Stimulated activated CD8-positive, alpha-beta memory T cell treated with anti-CD3 and anti-CD28 coated beads, Interleukin-4, amount 100 ng/mL, for 48 hours (primary cell): ENCODE data around the gene NEURL2.
A peak's percentile ranks its signal among the peaks of the same experiment; 100 is the strongest.
"Not testable (repeated sequence)": the region's sequence is repeated elsewhere in the genome, so short reads cannot be mapped to it uniquely, and the experiment has no call there.

ENCODE experiments used
- DNase-seq: peaks from one replicate; pipeline ENCODE4 v3.0.0-alpha.2; 2020

The NEURL2 gene

DNA sequence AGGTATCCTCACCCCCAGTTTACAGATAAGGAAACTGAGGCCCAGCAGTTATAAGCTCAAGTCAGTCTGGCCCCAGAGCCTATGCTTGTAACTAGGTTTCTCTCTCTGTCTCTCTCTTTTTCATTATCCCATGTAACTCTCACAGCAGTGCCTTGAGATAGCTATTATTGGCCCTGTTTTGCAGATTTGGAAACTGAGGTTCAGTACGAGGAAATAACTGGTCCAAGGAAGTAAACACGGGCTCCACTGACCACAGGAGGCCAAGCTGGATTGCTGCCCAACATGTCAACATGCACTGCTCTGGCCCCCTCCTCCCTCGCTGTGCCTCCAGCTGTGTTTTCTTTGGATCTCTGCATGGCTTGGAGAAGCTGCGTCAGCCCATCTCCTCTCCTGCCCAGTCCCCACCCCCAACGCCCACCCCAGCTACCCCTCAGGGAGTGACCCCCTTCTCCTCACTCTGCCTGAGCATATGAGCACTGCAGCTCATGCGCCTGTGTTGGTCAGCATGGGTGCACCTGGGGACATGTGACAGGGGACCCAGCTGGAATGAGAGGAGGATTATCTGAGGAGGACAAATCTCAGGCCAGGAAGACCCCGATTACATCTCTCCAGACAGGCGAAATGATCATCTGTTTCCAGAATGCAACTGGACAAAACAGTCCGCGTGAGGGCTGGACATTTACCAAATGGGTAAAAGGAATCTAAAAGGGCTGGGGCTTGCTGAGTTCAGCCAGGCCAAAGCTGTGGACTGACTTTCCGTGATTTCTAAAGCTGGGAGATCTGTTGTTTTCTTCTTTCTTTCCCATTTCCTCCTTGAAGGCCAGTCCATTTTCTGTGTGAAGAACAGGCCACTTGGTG is 28.8 kb upstream of the NEURL2 start:
- no peak for DNase-seq

- no peak for DNase-seq
These were observed 27.9 kb upstream of the NEURL2 start for GRCh38 chr20:45918779-45919537.

- DNase-seq = no peak
These were observed 27.3 kb upstream of the NEURL2 start for GRCh38 chr20:45918182-45918737.

GRCh38 chr20:45917790-45918141 is 26.8 kb upstream of the NEURL2 start:
- DNase-seq = no peak

- DNase-seq = no peak
These were observed 22.1 kb upstream of the NEURL2 start for GRCh38 chr20:45913116-45913515.

GRCh38 chr20:45912344-45912682 is 21.3 kb upstream of the NEURL2 start:
- DNase-seq = no peak

GRCh38 chr20:45911486-45912343 is 20.7 kb upstream of the NEURL2 start, which contains the start of gene PLTP:
Gene PLTP, minus strand, starts transcription at chr20:45912155. Its CDS starts 703 bp downstream, at chr20:45911452.
- peak; percentile 61 for DNase-seq

DNA sequence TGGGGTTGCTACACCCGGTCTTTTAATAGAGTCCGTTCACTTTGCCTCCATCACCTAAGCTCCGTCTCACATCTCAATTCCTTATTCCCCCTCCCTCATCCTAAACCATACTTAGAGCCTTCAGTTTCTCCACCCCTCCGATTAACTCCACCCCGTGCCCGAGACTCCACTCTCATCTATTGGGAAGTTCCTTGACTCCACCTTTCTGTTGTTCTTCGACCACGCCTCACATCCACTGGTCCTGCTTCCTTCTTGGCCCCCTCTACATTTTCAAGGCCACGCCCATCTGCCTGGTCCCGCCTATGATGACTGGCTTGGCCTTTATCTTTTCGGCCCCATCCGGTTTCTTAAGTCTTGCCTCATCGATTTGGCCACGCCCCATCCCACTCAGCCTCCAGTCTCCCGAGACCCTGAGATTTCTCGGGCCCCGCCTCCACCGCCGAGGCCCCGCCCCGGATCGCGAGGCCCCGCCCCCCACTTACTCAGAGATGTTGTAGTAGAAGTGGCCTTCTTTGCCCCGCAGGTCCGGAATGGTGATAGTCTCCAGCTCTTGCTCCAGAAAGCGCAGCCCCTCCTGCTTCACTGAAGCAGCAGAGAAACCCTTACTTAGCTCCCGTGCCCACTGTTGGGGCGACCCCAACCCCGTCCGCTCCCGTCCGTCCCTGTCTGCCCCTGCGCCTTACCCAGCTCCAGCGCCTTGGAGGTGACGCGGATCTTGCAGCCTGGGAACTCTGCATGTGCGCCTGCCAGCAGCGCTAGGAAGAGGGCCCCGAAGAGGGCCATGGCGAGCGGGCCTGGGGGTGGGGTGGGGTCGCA is 19.9 kb upstream of the NEURL2 start:
- DNase-seq = peak; percentile 100

DNA sequence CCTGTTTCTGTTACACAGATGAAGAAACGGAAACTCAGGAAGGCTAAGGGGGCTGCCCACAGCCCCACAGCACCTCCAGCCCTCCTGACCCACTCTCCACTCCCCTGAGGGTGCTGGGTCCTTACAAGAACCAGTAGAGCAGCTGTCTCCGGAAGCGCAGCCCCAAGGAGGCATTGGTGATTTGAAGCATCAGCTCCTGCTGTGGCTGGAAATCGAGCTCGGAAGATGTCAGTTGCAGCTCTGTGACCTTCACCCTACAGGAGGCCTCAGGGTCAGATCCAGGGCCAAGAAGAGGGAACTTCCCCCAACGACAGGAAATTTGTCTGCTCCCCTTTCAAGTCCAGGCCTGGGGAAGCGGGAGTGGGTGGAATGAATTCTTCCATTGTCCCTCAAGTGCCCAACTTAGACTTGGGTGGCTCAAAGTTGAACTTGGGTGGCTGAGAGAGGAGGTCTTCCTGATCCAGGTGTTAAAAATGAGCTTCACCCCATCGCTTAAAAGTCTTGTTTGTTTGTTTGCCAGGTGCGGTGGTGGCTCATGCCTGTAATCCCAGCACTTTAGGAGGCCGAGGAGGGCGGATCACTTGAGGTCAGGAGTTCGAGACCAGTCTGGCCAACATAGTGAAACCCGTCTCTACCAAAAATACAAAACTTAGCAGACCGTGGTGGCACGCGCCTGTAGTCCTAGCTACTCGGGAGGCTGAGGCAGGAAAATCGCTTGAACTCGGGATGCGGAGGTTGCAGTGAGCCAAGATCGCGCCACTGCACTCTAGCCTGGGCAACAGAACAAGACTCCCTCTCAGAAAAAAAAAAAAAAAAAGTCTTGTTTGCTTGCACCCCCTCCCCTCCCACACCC is 19.0 kb upstream of the NEURL2 start:
- DNase-seq = no peak

DNA sequence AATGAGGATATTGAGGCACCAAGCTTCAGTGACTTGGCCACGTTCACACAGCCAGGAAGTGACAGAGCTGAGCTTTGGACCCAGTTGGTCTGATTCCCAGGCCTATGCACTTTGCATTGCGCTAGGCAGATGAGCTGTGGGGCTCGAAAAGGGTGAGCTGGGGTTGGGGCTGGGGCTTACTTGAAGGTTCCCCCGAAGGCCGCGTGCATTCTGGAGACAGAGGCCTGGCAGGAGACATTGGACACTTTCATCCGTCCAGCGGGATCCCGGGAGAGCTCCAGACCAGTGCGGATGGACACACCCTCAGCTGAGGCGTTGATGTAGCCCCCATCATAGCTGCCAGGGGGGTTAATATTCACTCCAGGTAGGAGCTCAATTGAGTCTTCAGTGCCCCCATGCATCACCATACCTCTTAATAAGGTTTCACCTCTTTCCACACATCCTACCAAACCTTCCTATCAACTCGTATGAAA is 18.4 kb upstream of the NEURL2 start:
- no peak for DNase-seq

- DNase-seq = no peak
These were observed 17.1 kb upstream of the NEURL2 start for GRCh38 chr20:45908084-45908483.

GRCh38 chr20:45907219-45907948 is 16.4 kb upstream of the NEURL2 start:
- DNase-seq = no peak

GRCh38 chr20:45905505-45906079 is 14.6 kb upstream of the NEURL2 start:
- no peak for DNase-seq

DNA sequence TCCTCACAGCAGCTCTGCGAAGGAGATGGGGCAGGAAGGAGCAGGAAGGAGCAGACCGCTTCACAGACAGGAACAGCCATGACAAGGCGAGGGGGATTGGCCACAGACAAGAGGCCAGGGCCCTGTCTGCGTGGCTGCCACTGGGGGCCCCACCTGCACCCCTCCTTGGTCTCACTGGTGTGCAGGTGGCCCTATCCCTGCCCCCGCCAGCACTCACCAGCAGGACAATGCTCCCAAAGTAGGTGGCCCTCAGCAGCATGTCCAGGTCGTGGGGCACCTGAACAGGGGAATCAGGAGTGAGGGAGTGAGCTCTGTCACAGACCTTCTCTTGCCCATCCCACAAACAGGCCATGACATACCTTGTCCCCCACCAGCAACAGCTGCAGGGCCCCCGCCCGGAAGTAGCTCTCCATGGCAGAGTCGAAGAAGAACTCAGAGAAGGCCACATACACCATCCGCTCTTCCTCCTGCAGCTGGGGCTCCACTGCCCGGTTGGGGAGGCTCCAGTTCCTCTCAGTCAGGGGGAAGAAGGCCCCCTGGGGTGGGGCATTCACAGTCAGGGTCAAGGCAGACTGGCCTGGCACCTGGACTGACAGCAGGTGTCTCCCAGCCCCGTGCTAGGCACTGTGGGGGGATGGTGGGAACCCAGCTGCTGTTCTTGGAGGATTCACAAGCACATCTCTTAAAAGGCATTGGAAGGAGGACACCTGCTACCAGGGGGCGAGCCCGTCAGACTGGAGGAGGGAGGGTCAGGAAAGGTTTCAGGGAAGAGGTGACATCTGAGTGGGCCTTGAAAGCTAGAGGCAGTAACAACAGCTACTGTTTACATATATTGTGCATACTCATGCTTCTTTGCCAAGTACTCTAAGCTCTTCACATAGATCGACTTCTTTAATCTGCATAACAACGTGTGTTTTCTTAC is 13.8 kb upstream of the NEURL2 start:
- no peak for DNase-seq

DNA sequence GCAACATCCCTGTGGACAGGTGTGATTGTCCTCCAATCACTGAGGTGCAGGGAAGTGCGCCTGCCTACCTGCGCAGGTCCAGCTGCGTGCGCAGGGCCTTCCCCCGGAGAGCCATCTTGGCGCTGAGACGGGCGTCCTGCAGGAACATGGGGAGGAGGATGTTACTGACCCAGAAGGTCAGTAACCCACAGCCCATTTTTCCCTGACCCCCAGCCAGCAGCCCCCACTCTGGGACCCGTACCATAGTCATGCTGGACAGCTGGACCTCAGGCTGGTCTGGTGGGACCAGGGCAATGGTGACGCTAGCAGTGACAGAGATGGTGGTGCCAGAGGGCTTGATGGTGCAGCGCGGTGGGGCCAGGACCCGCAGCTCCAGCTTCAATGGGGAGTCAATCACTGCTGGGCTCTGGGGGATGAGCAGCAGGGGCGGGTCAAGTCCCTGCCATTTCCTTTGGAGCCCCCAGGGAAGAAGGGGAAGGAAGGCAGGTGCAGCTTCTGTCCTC is 11.2 kb upstream of the NEURL2 start:
- no peak for DNase-seq

- DNase-seq = not testable (repeated sequence)
These were observed 10.3 kb upstream of the NEURL2 start for GRCh38 chr20:45901332-45901731.

- no peak for DNase-seq
These were observed 8.2 kb upstream of the NEURL2 start for GRCh38 chr20:45899046-45899835.

GRCh38 chr20:45898285-45898684 is 7.3 kb upstream of the NEURL2 start:
- no peak for DNase-seq
